GM19099 (cell line): Measurements from ENCODE around the gene ZNF831.

ENCODE experiments used
- POLR2A ChIP-seq: IDR thresholded peaks from 3 replicates; pipeline ENCODE4 v1.6.1; 2011; ENCODE audit warnings: low read depth; ENCODE audit not compliant: insufficient read length; ENCODE audit errors: extremely low read depth

The ZNF831 gene

GRCh38 chr20:59247731-59248684, 84.4 kb downstream of the ZNF831 start:
- TF ChIP-seq POLR2A = no peak

DNA sequence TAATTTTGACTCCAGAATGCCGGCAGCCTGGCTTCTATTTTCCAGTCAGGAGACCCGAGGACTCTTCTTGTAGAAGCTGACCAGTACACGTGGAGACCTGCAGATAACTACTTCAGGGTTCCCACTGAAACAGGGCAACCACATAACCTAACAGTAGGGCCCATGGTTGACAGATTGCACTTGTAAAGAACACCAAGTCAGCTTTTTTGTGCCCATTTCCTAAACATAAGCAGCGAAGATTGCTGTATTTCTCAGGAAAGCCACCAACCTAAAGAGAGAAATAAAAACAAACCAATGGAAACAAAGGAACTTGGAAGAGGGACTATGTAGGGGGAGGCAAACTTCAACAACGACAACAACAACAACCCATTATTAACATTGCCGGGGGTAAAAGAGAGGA, 86.7 kb downstream of the ZNF831 start:
- TF ChIP-seq POLR2A = no peak

- no peak for TF ChIP-seq POLR2A
Observed at GRCh38 chr20:59253325-59253724, 89.7 kb downstream of the ZNF831 start.

- TF ChIP-seq POLR2A = no peak
Observed at GRCh38 chr20:59253779-59254319, 90.2 kb downstream of the ZNF831 start.

- no peak for TF ChIP-seq POLR2A
Observed at GRCh38 chr20:59255256-59255655, 91.6 kb downstream of the ZNF831 start.

- no peak for TF ChIP-seq POLR2A
Observed at GRCh38 chr20:59258221-59258621, 94.6 kb downstream of the ZNF831 start.

- no peak for TF ChIP-seq POLR2A
Observed at GRCh38 chr20:59259946-59260345, 96.3 kb downstream of the ZNF831 start.

DNA sequence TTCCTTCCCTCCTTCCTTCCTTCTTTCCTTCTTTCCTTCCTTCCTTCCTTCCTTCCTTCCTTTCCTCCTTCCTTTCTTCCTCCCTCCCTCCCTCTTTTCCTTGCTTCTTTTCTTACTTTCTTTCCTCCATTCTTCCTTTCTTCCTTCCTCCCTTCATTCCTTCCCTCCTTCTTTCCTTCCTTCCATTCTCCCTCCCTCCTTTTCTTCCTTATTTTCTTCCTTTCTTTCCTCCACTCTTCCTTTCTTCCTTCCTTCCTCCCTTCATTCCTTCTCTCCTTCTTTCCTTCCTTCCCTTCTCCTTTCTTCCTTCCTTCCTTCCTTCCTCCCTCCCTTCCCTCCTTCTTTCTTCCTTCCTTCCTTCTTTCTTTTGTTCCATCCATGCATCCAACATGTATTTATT, 101.7 kb downstream of the ZNF831 start:
- TF ChIP-seq POLR2A = no peak

DNA sequence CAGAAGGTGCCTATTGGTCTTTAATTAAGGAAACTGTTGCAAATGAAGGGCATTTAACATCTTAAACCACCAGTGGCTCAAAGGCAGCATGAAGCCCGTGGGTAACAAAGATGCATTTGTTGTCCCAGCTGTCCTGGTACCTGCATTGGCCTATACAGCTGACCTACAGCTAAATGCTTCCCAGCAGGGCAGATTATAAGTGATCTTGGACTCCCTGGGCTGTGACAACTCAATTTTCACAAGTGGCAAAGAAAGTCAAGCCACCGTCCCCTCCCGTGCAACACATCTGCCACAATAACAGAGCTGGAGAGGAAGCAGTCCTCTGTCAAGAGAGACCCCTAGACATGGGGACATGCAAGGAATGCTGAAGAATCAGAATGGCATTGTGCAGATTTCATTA, 105.2 kb downstream of the ZNF831 start:
- no peak for TF ChIP-seq POLR2A

DNA sequence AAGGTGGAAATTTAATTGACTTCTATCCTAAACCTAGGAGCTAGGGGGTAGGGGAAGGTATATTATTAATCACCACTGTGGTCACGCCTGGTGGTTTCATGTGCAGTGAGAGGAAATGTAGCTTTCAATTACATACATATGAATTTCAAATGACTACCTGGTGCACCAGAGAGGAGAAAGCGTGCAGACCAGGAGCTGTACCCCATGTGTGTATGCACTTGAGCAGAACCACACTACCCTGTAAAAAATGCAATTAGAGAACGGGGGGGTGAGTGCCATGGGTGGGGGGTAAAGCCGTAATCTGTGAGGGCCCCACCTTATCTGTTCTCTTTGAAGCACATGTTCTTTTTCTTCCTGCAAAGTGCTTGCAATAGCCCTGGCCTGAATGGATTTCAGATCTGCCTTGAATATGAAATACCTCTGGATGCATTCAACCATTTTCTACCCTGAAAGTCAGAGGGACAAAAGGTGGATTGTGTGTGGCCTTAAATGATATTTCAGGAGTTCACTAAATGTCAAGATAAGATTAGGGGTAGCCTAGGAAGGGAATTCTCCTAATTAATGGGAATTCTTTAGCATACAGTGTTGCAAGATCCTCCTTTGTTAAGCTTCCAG, 105.9 kb downstream of the ZNF831 start:
- TF ChIP-seq POLR2A = no peak

DNA sequence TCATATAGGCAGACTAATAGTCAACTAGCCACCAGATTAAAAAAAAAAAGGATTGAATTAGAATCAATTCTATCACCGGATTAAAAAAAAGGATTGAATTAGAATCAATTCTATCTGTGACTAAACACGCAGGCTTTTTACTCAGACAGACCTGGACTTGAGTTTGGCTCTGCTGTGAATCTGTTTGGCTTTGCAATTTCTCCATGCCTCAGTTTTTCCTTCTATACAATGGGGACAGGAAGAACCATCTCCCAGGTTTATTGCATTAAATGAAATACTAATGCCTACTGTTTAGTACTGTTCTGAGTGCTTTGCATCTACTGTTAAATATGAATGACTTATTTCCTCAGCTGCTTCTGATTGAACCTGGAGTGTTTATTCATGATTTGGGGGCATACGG, 106.8 kb downstream of the ZNF831 start:
- TF ChIP-seq POLR2A = no peak

GRCh38 chr20:59273739-59274357, 110.2 kb downstream of the ZNF831 start:
- no peak for TF ChIP-seq POLR2A

DNA sequence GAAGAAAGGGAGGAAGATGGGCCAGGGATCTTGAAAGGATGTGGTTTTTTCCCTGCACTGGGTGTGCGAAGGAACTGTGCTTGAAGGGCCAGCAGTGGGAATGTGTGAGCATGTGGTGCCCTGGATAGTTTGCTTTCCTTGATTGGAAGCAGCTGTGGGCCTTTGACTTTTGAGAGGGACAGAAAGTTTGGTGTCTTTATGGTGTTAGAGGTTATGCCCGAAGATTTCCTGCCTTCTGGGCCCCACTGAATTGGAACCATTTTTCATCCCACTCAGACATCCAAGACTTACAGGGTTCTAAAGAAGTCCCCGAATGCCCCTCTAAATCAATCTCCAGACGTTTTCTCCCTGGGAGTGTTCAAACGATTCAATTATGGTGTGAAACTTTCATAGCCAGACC, 113.3 kb downstream of the ZNF831 start:
- no peak for TF ChIP-seq POLR2A

GRCh38 chr20:59284470-59284869, 120.8 kb downstream of the ZNF831 start:
- no peak for TF ChIP-seq POLR2A

DNA sequence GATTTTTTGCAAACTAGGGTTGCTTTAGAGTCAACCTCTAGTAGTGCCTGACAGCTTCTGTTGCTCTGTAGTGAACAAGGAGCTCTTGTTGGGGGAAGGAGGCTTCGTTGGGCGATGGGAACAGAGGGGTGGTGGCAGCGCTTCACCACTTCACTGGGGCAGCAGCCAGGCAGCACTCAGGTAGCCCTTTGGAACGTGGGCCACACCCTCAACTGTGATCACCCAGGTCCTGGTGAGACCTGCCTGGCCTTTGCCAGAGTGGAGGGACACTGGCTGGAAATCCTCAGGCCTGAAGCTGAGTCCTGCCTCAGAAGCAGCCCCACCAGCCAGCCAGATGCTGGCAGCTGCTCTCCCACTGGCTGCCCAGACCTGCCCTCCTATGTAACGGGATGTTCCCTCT, 126.4 kb downstream of the ZNF831 start:
- no peak for TF ChIP-seq POLR2A

DNA sequence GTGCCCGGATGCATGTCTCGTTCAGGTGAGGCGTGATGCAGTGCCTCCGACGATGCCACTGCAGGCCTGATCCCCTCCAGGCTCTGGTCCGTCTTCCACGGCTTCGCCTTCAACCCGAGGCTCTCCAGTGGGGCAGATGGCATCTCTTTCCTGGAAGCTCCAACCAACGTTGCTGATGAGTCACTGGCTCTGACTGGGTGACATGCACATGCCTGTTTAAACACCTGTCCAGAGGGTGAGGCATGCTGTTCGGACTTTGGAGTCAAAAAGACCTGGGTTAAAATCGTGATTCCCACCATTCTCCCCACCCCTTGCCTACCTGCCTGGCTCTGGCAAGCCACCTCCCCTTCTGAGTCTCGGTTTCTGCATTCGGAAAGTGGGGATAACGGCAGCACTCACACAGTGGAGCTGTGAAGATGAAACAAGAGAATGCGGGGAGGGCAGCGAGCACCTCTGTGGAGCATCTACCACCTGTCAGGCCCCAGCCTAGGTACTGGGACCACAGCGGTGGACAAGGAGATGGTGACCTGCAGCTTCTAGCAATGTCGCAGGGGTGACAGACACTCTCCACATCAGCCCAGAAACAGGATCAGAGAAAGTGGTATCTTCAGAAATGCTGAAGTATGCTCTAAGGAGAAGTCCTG, 128.2 kb downstream of the ZNF831 start:
- TF ChIP-seq POLR2A = no peak

GRCh38 chr20:59295531-59295930, 131.9 kb downstream of the ZNF831 start:
- no peak for TF ChIP-seq POLR2A
